ENCODE measurements around the gene SYT2.

- TF ChIP-seq POLR2AphosphoS5 (IDR thresholded peaks at IDR 0.05) = no peak
- TF ChIP-seq, protein P1, sequence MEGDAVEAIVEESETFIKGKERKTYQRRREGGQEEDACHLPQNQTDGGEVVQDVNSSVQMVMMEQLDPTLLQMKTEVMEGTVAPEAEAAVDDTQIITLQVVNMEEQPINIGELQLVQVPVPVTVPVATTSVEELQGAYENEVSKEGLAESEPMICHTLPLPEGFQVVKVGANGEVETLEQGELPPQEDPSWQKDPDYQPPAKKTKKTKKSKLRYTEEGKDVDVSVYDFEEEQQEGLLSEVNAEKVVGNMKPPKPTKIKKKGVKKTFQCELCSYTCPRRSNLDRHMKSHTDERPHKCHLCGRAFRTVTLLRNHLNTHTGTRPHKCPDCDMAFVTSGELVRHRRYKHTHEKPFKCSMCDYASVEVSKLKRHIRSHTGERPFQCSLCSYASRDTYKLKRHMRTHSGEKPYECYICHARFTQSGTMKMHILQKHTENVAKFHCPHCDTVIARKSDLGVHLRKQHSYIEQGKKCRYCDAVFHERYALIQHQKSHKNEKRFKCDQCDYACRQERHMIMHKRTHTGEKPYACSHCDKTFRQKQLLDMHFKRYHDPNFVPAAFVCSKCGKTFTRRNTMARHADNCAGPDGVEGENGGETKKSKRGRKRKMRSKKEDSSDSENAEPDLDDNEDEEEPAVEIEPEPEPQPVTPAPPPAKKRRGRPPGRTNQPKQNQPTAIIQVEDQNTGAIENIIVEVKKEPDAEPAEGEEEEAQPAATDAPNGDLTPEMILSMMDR (IDR thresholded peaks at IDR 0.05) = no peak
Measured at GRCh38 chr1:202673531-202673930, 36.7 kb downstream of the SYT2 start.

Data from esophagus muscularis mucosa (tissue), 3 donors.